NCI-H526 (cell line): Measurements from ENCODE around the gene CD248.

Experiments
- DNase-seq, 2 experiments: peaks; one replicate each; lab custom pipeline; 2025; lab: John Stamatoyannopoulos, UW

The CD248 gene

DNA sequence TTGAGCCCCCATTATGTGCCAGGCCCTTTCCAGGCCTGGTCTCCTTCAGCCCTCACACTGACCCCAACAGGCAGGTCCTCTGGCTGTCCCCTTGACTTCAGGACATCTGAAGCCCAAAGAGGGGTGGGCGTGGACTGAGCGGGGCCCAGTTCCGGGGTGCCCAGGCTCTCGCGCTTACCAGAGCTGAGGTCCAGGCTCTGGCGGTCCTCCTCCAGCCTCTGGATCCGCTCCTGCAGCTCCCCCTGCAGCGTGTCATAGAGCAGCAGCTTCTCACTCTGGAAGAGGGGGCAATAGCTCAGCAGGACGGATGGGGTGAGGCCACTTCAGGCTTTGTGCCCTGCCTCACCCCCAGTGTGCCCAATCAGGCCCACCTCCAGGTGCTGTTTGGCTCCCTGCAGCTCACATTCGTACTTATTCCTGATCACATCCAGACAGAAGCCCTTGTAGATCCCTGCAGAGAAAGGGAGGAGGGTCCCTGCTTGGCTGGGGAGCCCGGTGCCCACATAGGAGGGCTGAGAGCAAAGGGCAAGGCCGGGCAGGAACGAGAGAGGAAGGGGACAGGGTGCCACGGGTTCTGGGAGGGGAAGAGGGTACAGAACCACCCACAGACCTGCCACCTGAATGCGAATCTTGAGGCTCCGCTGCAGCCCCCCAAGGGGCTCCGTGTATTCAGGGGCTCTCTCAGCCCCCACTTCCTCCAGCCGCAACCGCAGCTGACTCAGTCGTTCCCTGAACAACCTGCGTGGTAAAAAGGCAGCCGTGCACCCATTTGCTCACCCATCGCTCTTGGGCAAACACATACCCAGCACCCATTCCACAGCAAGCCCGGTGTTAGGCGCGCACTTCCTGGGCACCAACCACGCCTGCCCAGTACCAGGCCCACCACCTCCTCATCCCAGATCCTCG is 24.0 kb upstream of the CD248 start:
- no peak for DNase-seq

- no peak for DNase-seq
Measured at GRCh38 chr11:66339686-66340483, 23.0 kb upstream of the CD248 start.

GRCh38 chr11:66339162-66339675 is 22.4 kb upstream of the CD248 start:
- no peak for DNase-seq

- no peak for DNase-seq
Measured at GRCh38 chr11:66338276-66339161, 21.7 kb upstream of the CD248 start.

GRCh38 chr11:66337103-66337899 is 20.5 kb upstream of the CD248 start:
- no peak for DNase-seq

GRCh38 chr11:66336234-66337102 is 19.6 kb upstream of the CD248 start, which contains the start of gene RIN1:
TSS of gene RIN1 (minus strand) at chr11:66336434. CDS start at chr11:66336402, 32 bp downstream.
- peak in 1 of 2 experiments; percentile 62 for DNase-seq

- peak in 1 of 2 experiments; percentile 52 for DNase-seq
Measured at GRCh38 chr11:66335531-66336233, 18.8 kb upstream of the CD248 start.

GRCh38 chr11:66334605-66335442 is 18.0 kb upstream of the CD248 start:
- DNase-seq = no peak

DNA sequence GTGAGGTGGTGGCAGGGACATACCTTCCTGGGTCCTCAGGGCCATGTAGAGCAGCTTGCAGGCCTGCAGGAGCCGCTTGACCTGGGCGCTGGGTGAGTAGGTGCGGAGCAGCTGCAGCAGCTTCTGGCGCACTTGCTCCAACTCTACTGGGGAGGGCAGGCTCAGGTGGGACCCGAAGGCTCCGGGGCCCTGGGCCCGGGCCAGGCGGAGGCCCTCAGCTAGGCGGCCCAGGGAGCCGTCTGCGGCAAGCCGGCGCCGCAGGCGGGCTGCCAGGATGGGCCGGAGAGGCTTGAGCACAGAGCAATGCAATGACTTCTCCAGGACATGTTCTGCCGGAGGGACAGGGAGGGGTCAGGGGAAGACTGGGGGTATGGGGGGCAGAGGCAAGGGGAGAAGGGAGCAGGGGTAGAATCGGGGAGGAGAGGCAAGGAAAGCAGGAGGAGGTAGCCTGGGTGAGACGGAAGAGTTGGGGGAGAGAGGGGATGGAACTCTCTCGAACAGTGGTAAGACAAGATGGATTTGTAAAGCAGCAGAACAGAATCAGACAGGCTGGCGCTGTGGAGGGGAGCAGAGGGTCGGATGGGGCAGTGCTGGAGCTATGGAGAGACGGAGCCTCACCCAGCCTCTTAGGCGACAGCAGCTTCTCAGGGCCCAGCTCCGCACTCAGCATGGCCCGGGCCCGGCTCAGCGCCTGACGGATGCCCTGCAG is 17.2 kb upstream of the CD248 start:
- peak in 1 of 2 experiments; percentile 48 for DNase-seq

- no peak for DNase-seq
Measured at GRCh38 chr11:66333220-66333877, 16.5 kb upstream of the CD248 start.

GRCh38 chr11:66332371-66333219 is 15.8 kb upstream of the CD248 start:
- no peak for DNase-seq

DNA sequence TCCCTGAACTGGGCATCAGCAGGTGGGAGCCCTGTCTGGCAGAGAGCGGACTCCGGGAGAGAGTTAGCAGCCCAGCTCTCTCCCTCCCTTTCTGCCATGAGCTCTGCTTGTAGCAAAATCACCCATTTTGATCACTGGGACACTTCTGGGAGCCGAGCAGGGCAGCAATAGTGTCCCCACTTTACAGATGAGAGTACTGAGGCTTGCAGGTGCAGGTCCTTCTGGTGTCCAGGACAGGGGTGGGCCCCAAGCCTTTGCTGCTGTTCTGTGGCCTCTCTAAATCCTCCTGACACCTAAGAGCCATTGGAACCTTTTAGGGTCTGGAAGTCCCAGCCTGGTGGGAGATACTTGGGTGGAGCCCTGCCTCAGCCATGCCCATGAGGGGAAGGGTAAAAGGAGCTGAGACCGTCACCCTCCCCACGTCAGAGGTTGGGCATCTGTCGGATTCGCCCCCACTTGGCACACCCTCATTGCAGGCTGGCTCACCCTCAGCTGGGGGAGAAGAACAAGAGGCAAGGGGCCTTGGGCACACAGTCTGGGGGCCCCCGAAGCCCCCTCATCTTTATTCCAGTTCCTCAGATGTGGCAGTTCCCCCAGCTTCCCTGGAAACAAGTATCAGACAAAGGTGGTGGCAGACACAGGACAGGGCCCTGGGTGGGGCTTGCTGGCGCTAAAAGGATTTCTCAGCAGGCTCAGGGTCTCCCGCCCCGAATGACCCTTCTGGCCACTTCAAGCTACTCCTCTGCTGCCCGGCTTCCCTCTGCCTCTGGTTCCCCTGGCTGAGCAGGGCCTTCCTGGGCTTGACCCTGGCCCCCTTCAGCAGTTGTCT is 14.9 kb upstream of the CD248 start:
- DNase-seq = no peak

DNA sequence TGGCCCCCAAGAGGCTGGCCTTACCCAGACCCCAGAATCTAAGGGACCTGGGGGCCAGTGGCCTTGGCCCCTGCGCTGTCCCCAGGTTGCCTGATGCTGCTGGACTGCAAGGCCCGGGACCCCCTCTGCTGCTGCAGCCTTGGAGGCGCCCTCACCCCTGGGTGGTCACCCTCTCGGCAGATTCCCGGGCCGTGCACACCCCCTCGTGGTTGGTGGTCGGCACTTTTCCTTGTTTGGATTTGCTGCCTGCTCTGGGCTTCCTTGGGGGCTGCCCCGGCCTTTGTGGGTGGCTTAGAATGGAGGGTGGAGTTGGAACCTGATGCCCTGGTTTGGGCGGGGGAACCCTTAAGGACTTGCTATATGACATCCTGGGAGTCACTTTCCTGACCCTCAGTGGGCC is 14.1 kb upstream of the CD248 start:
- no peak for DNase-seq

GRCh38 chr11:66329165-66329673 is 12.4 kb upstream of the CD248 start:
- DNase-seq = no peak
